K562 (cell line): Measurements from ENCODE around the gene FARP1. TPM values are rescaled to one million over a fixed set of nuclear protein-coding genes. Genes with fewer than 3 reads are reported as not detected.

Experiments used
- ATAC-seq: fragments of 200-7000 bp; cut with Tn5 transposase; 3 replicates; pipeline ENCODE4 v1.9.1; 2020; ENCODE audit warnings: moderate library complexity
- BruUV-seq: library from RNA; stranded (reverse); fragments of 400-500 nt; replicated peaks from 2 replicates; lab custom pipeline; 2021; lab: Mats Ljungman, UMichigan
- CTCF ChIA-PET: fragments of 300-600 bp; formaldehyde crosslinking; extraction: SDS; loops from one replicate; lab custom pipeline; 2021; ENCODE audit warnings: low intra/inter-chr PET ratio; lab: Yijun Ruan, JAX
- POLR2A ChIA-PET: fragments of 300-600, 350-650 bp; sonication (Branson Sonifier 250); formaldehyde crosslinking; extraction: SDS; loops from one replicate; lab custom pipeline; 2021; ENCODE audit warnings: antibody characterized with exemption, inconsistent platforms; lab: Yijun Ruan, JAX
- DNase-seq, 4 experiments: peaks; one replicate each; pipeline versions ENCODE4 v3.0.0 to v3.0.0-alpha.2; 2011 to 2018; ENCODE audit warnings: low spot score in 3 of 4, mixed read lengths in 3 of 4; ENCODE audit errors: extremely low read depth in 1 of 4
- FAIRE-seq: peaks from 2 replicates; lab custom pipeline; 2011; peaks lifted over from hg19 to GRCh38; lab: Jason Lieb, UNC
- H2AFZ ChIP-seq: 2 replicates; pipeline ENCODE4 v1.6.0; 2011; ENCODE audit warnings: low read depth, low read length, control low read depth, inconsistent platforms
- H3K27ac ChIP-seq: fragments of 200-600 bp; 3 replicates; pipeline ENCODE4 v1.8.0; 2011; ENCODE audit warnings: low read depth, mild to moderate bottlenecking, control low read depth, inconsistent platforms, low read length, moderate library complexity, mixed read lengths; ENCODE audit errors: extremely low read depth
- H3K27me3 ChIP-seq, 2 experiments: fragments of 300-600 bp in 1 of 2; 2 replicates in 1 of 2; 3 replicates in 1 of 2; pipeline versions ENCODE4 v1.6.0 to v1.8.0; 2011; ENCODE audit warnings: inconsistent platforms in 2 of 2, low read length in 2 of 2, mild to moderate bottlenecking in 1 of 2, mixed read lengths in 1 of 2, moderate library complexity in 1 of 2; ENCODE audit not compliant: control insufficient read depth in 2 of 2, insufficient read depth in 2 of 2
- H3K36me3 ChIP-seq: fragments of 300-600 bp; 3 replicates; pipeline ENCODE4 v1.8.0; 2011; ENCODE audit warnings: mild to moderate bottlenecking, low read length, inconsistent platforms; ENCODE audit not compliant: control insufficient read depth, insufficient read depth
- H3K4me1 ChIP-seq, 2 experiments: fragments of 200-600 bp in 1 of 2; replicated peaks in 1 of 2; 2 replicates in 1 of 2; 3 replicates in 1 of 2; pipeline versions ENCODE4 v1.5.1 to v1.8.0; 2011; ENCODE audit warnings: inconsistent platforms in 2 of 2, low read length in 2 of 2, mild to moderate bottlenecking in 1 of 2, mixed read lengths in 1 of 2, moderate library complexity in 1 of 2; ENCODE audit not compliant: control insufficient read depth in 2 of 2, insufficient read depth in 2 of 2
- H3K4me2 ChIP-seq: 2 replicates; pipeline ENCODE4 v1.6.1; 2011; ENCODE audit warnings: low read length, control low read depth, inconsistent platforms, mixed read lengths; ENCODE audit not compliant: insufficient read depth
- H3K4me3 ChIP-seq: fragments of 200-600 bp; sonication (generic), shearing (Covaris generic); 2 replicates; pipeline ENCODE4 v1.5.1; 2016; ENCODE audit warnings: control low read depth, inconsistent platforms
- H3K79me2 ChIP-seq: fragments of 200-600 bp; 3 replicates; pipeline ENCODE4 v1.8.0; 2011; ENCODE audit warnings: low read length, inconsistent platforms; ENCODE audit not compliant: control insufficient read depth, insufficient read depth
- H3K9ac ChIP-seq, 2 experiments: 2 replicates each; pipeline versions ENCODE4 v1.6.0 to v1.6.1; 2011; ENCODE audit warnings: low read depth in 2 of 2, low read length in 2 of 2, control low read depth in 1 of 2, inconsistent platforms in 1 of 2, mild to moderate bottlenecking in 1 of 2, mixed read lengths in 1 of 2; ENCODE audit not compliant: insufficient read depth in 1 of 2
- H3K9me1 ChIP-seq: one replicate; pipeline ENCODE4 v1.6.0; 2011; ENCODE audit warnings: inconsistent platforms, mild to moderate bottlenecking, low read length, moderate library complexity; ENCODE audit not compliant: control insufficient read depth, insufficient read depth
- H3K9me3 ChIP-seq: replicated peaks from 2 replicates; pipeline ENCODE4 v1.5.1; 2011; ENCODE audit warnings: low read depth, low read length, inconsistent platforms; ENCODE audit not compliant: control insufficient read depth, insufficient read depth
- H4K20me1 ChIP-seq: replicated peaks from 2 replicates; pipeline ENCODE4 v1.6.1; 2011; ENCODE audit warnings: low read length, inconsistent platforms, mixed read lengths; ENCODE audit not compliant: control insufficient read depth, insufficient read depth
- BHLHE40 ChIP-seq: IDR thresholded peaks from 2 replicates; pipeline ENCODE4 v1.6.1; 2011; ENCODE audit warnings: low read length, improper control_type of control experiment
- CEBPB ChIP-seq: fragments of 450-650 bp; IDR thresholded peaks from 2 replicates; pipeline ENCODE4 v1.6.1; 2016; ENCODE audit warnings: missing genetic modification characterization, missing compliant biosample characterization
- EZH2 ChIP-seq: IDR thresholded peaks from 2 replicates; pipeline ENCODE4 v1.6.1; 2012; ENCODE audit warnings: low read depth, mild to moderate bottlenecking, inconsistent platforms, low read length, borderline replicate concordance
- FOXJ2 ChIP-seq: fragments of 200-800 bp; sonication (Bioruptor generic); IDR thresholded peaks from 2 replicates; pipeline ENCODE4 v1.6.1; 2016; ENCODE audit warnings: missing genetic modification characterization, missing compliant biosample characterization
- GABPB2 ChIP-seq: fragments of 250-450 bp; sonication (Bioruptor Pico); conservative IDR thresholded peaks from 2 replicates; pipeline ENCODE4 v1.5.1; 2021; ENCODE audit warnings: mild to moderate bottlenecking
- NR2C1 ChIP-seq, 2 experiments: fragments of 450-650 bp; IDR thresholded peaks; 2 replicates each; pipeline ENCODE4 v1.6.1; 2017; ENCODE audit warnings: mild to moderate bottlenecking in 2 of 2, antibody characterized with exemption in 1 of 2, inconsistent platforms in 1 of 2, missing compliant biosample characterization in 1 of 2, missing genetic modification characterization in 1 of 2
- SAP30 ChIP-seq: fragments of 200-600 bp; sonication (generic); IDR thresholded peaks from 2 replicates; pipeline ENCODE4 v1.6.1; 2012; ENCODE audit warnings: borderline replicate concordance, low read depth, mild to moderate bottlenecking, moderate library complexity, low read length, control low read depth, inconsistent platforms; ENCODE audit not compliant: insufficient read depth, poor library complexity, severe bottlenecking
- SFPQ ChIP-seq: fragments of 200-400 bp; formaldehyde crosslinking; IDR thresholded peaks from 2 replicates; pipeline ENCODE4 v1.6.1; 2017; ENCODE audit warnings: mild to moderate bottlenecking, low read depth, low read length, moderate library complexity
- WGBS: fragments of 100-300 bp; shearing (Covaris generic); methylation state at CpG from one replicate; pipeline ENCODE4 v1.1.6; 2016; ENCODE audit warnings: low coverage, mixed read lengths; ENCODE audit not compliant: insufficient coverage; ENCODE audit errors: missing lambda C conversion rate; 5-methylcytosine and 5-hydroxymethylcytosine counted together
- in situ Hi-C: fragments of 300-500 bp; cut with MboI; formaldehyde crosslinking; loops from 4 replicates; pipeline ENCODE4 v1.15.0; 2018; ENCODE audit warnings: inconsistent platforms, mixed read lengths
- intact Hi-C: fragments of 100-400 bp; cut with micrococcal nuclease; formaldehyde crosslinking; loops from 2 replicates; pipeline ENCODE4 v1.14.2; 2022
- polyA plus RNA-seq, 8 experiments: library from polyadenylated mRNA; depleted of rRNA in 4 of 8; stranded (reverse) in 5 of 8; unstranded in 3 of 8; fragments of >200 nt; fragmentation: Nextera tagmentation in 2 of 8; fragmentation: Illumina TruSeq in 1 of 8; extraction: Ambion mirVana in 2 of 8; extraction: Trizol in 1 of 8; gene quantifications; 2 replicates each; pipeline versions ENCODE4 v1.2.1 to v1.2.3, GENCODE V29; 2011 to 2014; ENCODE audit warnings: inconsistent platforms in 1 of 8, missing spikeins in 1 of 8
- total RNA-seq, 7 experiments: library from RNA; depleted of rRNA in 6 of 7; stranded (reverse); fragments of >200 nt in 6 of 7; fragmentation: Illumina TruSeq in 2 of 7; extraction: Trizol in 2 of 7; gene quantifications; 2 replicates each; pipeline versions ENCODE4 v1.2.1 to v1.2.3, GENCODE V29; 2011 to 2021; ENCODE audit warnings: low replicate concordance in 1 of 7

FARP1 gene
- total and polyA plus RNA-seq, 9 of the 15 experiments (the other 6 are each of a cell fraction or from before 2014, with no cell fraction given) = 0.03 to 0.29 (median 0.05) TPM; not detected in 3

- Histone ChIP-seq H3K9me1 (no peaks in the 10 kb centered on the region), H3K9ac (no peak overlapping the region), H3K79me2 (no peaks in the 10 kb centered on the region), H4K20me1 (no peaks in the 10 kb centered on the region), H3K36me3 (no peaks in the 10 kb centered on the region), H3K4me3 (no peak overlapping the region), H3K4me2 (no peak overlapping the region), H3K4me1 (no peaks in the 10 kb centered on the region), H3K9me3 (no peaks in the 10 kb centered on the region), H3K27ac (no peak overlapping the region), H3K27me3 (no peaks in the 10 kb centered on the region; a peak in 3 of 5 replicates), H2AFZ (no peak overlapping the region)
- no peak for ATAC-seq
- POLR2A ChIA-PET = no interaction called here
- CTCF ChIA-PET = no interaction called here
- TF ChIP-seq CEBPB (no peak), NR2C1 (IDR thresholded peaks at IDR 0.05) (no peak), NR2C1 (tag; IDR thresholded peaks at IDR 0.05) (no peak), EZH2 (no peak), SAP30 (no peak), BHLHE40 (no peak)
- in situ Hi-C loops = no loop called here
- FAIRE-seq = no peak
- WGBS = 0% methylated on average over 2 of the region's 4 CpGs
- no peak for DNase-seq
- no TSS peak for BruUV-seq
- intact Hi-C loops = no loop called here
Measured at GRCh38 chr13:98198683-98199082, 55.8 kb downstream of the FARP1 start.

GRCh38 chr13:98199480-98199879, 56.6 kb downstream of the FARP1 start:
- H3K27ac ChIP-seq = no peak overlapping the region
- no peak overlapping the region for H2AFZ ChIP-seq
- no peaks in the 10 kb centered on the region for H3K79me2 ChIP-seq
- no peaks in the 10 kb centered on the region for H3K36me3 ChIP-seq
- H3K4me2 ChIP-seq = no peak overlapping the region
- H3K9ac ChIP-seq = no peak overlapping the region
- BruUV-seq = no TSS peak
- H3K9me3 ChIP-seq = no peaks in the 10 kb centered on the region
- no peaks in the 10 kb centered on the region for H3K4me1 ChIP-seq
- H3K9me1 ChIP-seq = no peaks in the 10 kb centered on the region
- CTCF ChIA-PET = no interaction called here
- FAIRE-seq (no peak), ATAC-seq (no peak), DNase-seq (no peak)
- no peaks in the 10 kb centered on the region; a peak in 3 of 5 replicates for H3K27me3 ChIP-seq
- WGBS = 0% methylated on average over 4 of the region's 4 CpGs
- POLR2A ChIA-PET = no interaction called here
- intact Hi-C loops (no loop called here), in situ Hi-C loops (no loop called here)
- no peaks in the 10 kb centered on the region for H4K20me1 ChIP-seq
- H3K4me3 ChIP-seq = no peak overlapping the region
- TF ChIP-seq GABPB2 (CRISPR knock-in tag) = no peak
- no peak for TF ChIP-seq SFPQ
- no peak for TF ChIP-seq FOXJ2 (tag)
